ENCODE data around the gene CHST15.
"Not testable (repeated sequence)": the region's sequence is repeated elsewhere in the genome, so short reads cannot be mapped to it uniquely, and the experiment has no call there.

CHST15 gene

GRCh38 chr10:124044143-124044862 is 49.1 kb downstream of the CHST15 start:
- DNase-seq (ENCODE audit: low spot score) = no peak

DNA sequence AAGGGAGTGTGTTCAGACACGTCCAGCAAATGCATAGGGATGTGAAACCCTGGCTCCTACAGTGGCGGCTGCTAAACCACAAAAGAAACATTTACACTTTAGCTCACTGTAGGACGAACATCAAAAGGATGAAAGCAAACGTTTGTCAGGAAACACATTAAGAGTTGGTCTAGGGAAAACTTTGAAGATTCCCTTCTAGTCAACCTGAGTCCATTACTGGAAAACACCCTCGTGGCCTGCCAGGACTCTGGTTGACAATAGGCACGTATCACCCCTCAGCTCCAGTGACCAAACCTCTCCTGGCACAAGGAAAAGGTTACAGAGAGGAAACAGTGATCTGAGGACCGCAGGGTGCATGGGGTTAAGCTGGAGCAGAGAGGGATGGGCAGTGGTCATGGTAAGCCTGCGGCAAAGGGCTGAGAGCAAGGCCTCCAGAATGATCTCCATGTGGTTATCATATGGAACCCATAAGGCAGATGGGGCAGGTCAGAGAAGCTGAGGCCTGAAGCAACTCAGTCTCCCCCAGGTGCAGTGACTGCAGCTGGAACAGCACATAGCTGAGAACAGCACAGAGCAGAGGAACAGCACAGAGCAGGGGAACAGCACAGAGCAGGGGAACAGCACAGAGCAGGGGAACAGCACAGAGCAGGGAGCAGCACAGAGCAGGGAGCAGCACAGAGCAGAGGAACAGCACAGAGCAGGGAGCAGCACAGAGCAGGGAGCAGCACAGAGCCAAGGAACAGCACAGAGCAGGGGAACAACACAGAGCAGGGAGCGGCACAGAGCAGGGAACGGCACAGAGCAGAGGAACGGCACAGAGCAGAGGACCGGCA is 49.9 kb downstream of the CHST15 start:
- no peak for DNase-seq (ENCODE audit: low spot score)

DNA sequence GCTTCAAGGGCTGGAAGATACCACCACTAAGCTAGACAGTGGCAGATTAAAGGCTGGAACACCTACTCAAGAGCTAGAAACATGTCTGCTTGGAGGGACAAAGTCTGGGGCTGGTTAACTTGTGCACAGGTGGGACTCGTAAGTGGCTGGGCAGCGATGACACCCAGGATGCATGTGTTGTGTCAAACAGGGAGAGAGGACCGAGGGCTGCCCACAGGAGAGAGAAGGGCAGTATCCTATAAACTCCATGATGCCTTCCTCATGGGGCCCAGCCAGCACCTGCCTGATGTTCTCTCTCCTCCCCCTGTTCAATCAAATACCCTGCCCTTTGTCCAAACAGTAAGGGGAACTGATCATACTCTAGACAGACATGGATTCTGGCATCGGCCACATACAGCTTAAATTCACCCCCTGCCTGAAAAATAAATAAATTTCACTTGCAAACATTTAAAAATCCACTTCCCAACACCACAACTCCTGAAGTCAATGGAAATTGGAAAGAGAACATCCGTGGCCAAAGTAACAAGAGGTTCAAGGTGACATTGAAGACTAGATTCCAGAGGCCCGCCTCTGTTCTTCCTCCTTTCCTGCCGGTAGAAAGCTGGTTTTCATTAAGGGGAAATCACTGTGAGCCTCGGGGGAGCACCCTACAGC is 50.6 kb downstream of the CHST15 start:
- DNase-seq (ENCODE audit: low spot score) = no peak

DNA sequence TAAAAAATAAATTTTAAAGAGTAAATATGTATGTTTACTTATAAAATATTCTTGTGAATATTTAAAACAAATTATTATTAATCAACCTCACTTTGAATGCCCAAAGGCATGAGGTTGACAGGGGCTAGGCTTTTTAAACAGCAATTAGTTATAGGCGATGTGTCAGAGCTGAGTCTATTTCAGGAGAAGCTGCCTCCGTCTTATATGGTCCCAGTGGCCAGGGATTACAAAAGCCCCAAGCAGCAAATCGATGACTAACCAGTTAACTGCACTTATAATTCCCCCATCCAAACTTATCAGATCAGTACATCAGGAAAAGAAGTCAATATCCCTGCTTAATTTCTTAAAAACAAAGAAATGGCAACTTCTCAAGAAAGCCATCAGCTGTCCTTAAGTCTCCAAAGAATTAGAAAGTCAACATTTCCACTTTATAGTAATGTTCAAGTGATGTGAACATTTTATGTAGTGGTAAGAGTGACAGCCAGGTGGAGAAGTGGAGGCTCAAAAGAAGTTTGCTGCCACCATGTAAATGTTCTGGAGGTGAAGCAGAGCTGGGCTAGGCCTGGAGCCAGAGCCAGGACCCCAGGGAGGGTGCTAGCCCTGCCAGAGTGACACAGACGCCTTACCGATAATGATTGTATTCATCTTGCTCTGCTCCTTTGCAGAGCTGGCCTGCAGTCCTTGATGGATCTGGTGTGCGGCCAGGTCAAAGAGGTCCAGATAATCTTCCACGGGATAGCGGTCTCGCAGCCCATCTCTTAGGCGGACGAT is 51.5 kb downstream of the CHST15 start:
- DNase-seq (ENCODE audit: low spot score) = no peak

DNA sequence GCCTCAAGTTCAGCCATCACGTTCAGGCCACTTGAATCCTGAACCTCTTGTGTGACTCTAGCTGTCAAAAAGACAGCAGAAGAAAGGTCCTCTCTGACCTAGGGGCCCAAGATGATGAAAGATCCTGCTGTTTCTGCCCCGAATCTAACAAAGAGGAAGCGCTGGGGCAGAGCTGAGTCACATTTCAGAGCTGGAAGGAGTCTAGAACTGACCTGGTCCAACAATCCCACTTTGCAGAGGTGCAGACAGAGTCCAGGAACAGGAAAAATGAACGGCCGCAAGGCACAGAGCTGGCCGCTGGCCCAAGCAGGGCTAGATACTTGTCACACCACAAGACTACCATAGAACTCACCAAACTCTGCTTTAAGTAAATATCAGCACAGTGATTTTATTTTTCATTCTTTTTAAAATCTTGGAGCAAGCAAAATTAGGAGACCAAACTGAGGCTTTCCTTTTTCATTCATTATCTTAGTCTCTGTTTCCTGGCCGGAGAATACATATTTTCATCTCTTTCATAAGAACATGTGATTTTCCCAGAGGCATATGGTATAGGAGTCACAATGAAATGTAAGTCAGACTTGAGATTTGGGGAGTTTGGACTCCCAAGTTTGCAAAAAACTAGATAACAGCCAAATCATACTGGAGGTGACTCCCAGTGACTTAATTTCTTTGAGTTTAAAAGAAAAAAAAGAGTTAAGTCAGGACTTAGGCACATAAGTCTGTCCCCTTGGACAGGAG is 52.8 kb downstream of the CHST15 start:
- DNase-seq (ENCODE audit: low spot score) = no peak

DNA sequence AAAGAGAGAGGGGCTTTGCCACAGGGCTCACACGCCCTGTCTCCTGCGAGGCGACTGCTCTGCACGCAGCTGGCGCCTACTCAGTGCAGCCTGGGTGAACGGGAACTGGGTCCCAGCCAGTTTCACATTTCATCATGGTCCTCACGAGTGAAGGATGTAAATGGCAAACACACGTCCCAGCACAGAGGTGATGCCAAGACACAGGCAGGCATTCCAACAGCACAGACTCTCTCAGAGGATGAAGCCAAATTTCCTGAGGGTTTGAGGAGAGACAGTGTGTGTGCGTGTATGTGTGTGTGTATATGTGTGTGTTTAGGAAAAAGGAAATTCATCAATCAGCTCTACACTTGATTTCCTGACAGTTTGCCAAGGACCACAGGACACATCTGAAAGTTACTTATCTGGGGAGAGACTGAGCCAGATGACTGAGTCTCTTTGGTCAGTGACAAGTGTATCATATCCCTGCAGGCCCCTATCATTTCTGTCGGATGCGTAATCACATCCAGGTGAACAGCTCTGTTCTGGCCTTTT is 53.9 kb downstream of the CHST15 start:
- DNase-seq (ENCODE audit: low spot score) = no peak

DNA sequence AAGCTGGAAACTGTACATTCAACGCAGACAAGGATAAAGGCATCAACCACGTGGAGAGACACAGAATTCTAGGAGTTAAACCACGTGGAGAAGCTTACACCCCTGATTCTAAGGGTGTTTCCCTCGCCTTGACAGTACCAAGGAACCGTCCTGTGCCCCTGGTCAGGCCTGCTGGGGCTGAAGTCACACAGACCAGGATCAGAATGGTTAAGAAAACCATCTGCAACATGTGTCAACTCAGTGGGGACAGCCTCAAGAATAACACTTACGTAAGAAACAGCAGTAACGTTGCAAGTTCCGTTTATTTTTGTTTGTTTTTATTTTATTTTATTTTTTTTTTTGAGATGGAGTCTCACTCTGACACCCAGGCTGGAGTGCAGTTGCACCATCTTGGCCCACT is 55.6 kb downstream of the CHST15 start:
- DNase-seq (ENCODE audit: low spot score) = no peak

DNA sequence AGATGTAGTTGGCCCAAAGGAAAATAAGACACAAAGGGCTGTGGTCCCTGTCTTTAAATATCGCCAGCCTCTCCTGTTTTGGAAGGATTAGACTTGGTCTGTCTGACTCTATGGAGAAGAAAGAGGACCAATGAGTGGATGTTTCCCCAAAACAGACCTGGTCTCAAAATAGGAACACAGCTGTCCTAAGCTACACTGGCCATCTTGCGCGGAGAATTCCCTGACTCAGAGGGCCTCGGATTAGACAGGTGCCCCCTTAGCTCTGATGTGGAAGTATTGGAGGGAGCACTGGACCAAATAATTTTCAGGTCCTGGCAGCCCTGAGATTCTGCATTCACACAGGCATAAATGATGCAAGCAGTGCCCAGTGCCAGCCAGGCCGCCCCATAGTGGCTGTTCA is 56.1 kb downstream of the CHST15 start:
- no peak for DNase-seq (ENCODE audit: low spot score)

- no peak for DNase-seq (ENCODE audit: low spot score)
These were observed 56.7 kb downstream of the CHST15 start for GRCh38 chr10:124036746-124037145.

DNA sequence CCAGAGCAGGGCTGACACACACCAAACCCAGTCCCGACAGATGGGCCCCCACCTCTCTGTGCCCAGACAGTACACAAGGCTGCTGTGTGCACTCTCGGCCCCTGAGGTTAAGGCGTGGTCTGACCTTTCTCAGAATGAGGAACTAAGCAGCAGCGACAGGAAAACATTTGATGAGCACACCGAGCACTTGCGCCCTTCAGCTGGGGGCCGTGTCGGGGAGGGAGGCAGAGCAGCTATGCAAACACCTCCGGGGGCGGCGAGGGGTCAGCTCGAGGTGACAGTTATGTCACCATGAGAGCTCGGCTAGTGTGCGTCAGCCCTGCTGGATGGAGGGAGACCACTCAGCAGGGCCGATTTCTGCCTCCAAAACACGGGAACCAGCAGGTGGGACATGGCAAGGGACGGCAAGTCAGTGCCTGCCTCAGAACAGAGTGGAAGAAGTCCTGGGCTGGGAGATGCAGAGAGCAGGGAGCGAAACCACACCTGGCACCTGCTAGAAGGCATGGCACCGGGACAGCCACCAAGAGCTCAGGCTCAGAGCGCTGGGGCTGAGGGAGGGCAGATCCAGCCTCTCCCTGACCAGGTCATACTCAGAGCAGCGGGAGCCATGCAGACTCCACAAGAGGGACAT is 57.4 kb downstream of the CHST15 start:
- peak; percentile 22 for DNase-seq (ENCODE audit: low spot score)

GRCh38 chr10:124035306-124035927 is 58.0 kb downstream of the CHST15 start:
- DNase-seq (ENCODE audit: low spot score) = no peak

- not testable (repeated sequence) for DNase-seq (ENCODE audit: low spot score)
These were observed 58.7 kb downstream of the CHST15 start for GRCh38 chr10:124034576-124035305.

DNA sequence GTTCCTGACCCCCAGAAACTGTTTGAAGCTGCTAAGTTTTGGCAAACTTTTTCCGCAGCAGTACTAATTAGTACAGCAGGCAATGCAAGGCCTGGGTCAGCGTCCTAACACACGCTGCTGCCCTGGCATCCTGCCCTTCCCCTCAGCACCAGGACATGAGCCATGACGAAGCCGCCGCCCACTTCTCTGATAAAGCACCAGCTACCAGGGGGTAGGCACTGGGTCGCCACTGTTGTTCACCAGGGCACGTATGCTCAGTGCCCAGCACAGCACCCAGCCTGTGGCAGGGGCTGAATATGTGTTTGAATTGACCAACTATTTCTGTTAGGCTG is 59.5 kb downstream of the CHST15 start:
- DNase-seq (ENCODE audit: low spot score) = peak; percentile 24

DNA sequence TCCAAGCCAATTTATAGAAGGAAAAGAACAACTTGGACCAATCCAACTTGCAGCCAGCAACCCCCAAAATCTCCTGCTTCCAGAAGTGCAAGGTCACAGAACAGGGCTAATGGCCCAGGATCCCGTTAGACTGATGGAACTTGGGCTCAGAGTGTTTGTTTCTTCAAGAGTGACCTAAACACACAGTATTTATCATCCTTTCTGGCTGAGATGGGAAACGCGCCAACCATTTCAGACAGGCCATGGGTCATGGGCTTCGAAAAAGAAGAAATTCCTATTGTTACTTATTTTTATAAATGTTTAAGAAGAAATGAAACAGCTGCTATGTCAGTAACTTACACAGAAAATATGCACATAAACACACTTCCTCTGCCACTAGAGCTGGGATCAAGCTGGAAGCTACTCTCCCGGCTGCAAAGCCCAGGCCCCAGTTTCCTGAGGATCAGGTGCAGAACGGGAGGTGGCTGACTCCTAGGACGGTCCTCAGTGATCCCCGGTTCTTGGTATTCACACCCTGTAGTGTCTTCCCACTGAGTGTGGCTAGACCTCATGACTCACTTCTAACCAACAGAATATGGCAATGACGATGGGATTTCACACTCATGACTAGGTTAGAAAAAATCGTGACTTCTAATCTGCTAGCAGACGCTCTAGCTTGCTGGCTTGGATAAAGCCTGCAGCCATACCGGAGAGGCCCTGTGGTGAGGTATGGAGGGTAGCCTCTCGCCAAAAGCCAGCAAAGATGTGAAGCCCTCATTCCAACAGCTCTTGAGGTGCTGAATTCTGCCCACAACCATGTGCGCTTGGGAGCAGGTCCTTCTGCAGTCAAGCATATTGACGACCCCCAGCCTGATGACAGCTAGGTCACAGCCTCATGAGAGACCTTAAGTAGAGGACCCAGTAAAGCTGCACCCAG is 60.2 kb downstream of the CHST15 start:
- DNase-seq (ENCODE audit: low spot score) = peak; percentile 9

GRCh38 chr10:124032087-124032935 is 61.1 kb downstream of the CHST15 start:
- DNase-seq (ENCODE audit: low spot score) = no peak

GRCh38 chr10:124030492-124031110 is 62.8 kb downstream of the CHST15 start:
- no peak for DNase-seq (ENCODE audit: low spot score)

GRCh38 chr10:124030061-124030460 is 63.3 kb downstream of the CHST15 start:
- DNase-seq (ENCODE audit: low spot score) = no peak

Measured in kidney tubule cell (primary cell).